Endothelial cell of umbilical vein (primary cell): ENCODE measurements around the gene CD99L2.

ENCODE experiments used
- EZH2 ChIP-seq: IDR thresholded peaks from 2 replicates; pipeline ENCODE4 v1.6.1; 2012; ENCODE audit warnings: borderline replicate concordance, low read depth, mild to moderate bottlenecking, moderate library complexity, low read length, inconsistent platforms; ENCODE audit not compliant: severe bottlenecking
- JUN ChIP-seq: IDR thresholded peaks from 2 replicates; pipeline ENCODE4 v1.6.1; 2011; ENCODE audit warnings: borderline replicate concordance, low read depth; ENCODE audit not compliant: insufficient read length, insufficient read depth
- POLR2A ChIP-seq: IDR thresholded peaks from 2 replicates; pipeline ENCODE4 v1.6.1; 2012; ENCODE audit warnings: low read depth, mild to moderate bottlenecking, control low read depth, low read length
- POLR2AphosphoS5 ChIP-seq: IDR thresholded peaks from 2 replicates; pipeline ENCODE4 v1.6.1; 2012; ENCODE audit warnings: low read depth, mild to moderate bottlenecking, control low read depth, low read length, moderate library complexity; ENCODE audit not compliant: insufficient read depth
- TF ChIP-seq, protein P1 (sequence below), 2 donors: IDR thresholded peaks; 1 replicate in 1 of 2; 2 replicates in 1 of 2; pipeline ENCODE4 v1.5.1; 2011; ENCODE audit warnings: low read length in 2 of 2, mild to moderate bottlenecking in 2 of 2, moderate library complexity in 2 of 2, control low read depth in 1 of 2, inconsistent platforms in 1 of 2, low read depth in 1 of 2; ENCODE audit not compliant: insufficient read depth in 1 of 2; ENCODE audit errors: extremely low read depth in 1 of 2

DNA sequence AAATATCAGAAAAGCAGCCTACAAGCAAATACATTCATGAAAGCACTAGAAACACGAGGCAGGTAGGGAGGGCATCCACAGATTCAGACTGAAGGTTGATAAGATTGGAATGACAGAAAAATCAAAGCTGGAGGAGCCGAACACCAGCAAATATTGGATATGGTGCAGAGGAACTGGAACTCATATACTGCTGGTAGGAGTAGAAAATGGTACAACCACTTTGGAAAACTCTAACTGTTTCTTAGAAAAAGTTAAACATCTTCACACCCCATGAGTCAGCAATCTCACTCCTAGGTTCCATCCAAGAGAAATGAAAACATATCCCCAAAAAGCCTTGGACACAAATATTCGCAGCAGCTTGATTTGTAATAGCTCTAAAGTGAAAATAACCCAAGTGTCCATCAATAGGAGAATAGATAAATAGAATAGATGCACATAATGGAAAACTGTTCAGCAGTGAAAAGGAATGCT, 27.1 kb downstream of the CD99L2 start:
- no peak for TF ChIP-seq JUN
- TF ChIP-seq, protein P1, sequence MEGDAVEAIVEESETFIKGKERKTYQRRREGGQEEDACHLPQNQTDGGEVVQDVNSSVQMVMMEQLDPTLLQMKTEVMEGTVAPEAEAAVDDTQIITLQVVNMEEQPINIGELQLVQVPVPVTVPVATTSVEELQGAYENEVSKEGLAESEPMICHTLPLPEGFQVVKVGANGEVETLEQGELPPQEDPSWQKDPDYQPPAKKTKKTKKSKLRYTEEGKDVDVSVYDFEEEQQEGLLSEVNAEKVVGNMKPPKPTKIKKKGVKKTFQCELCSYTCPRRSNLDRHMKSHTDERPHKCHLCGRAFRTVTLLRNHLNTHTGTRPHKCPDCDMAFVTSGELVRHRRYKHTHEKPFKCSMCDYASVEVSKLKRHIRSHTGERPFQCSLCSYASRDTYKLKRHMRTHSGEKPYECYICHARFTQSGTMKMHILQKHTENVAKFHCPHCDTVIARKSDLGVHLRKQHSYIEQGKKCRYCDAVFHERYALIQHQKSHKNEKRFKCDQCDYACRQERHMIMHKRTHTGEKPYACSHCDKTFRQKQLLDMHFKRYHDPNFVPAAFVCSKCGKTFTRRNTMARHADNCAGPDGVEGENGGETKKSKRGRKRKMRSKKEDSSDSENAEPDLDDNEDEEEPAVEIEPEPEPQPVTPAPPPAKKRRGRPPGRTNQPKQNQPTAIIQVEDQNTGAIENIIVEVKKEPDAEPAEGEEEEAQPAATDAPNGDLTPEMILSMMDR (IDR thresholded peaks at IDR 0.05; ENCODE audit: extremely low read depth in 1 of 2, insufficient read depth in 1 of 2, low read depth in 1 of 2, low read length in 2 of 2) = no peak
- TF ChIP-seq EZH2 = no peak
- TF ChIP-seq POLR2A = no peak
- no peak for TF ChIP-seq POLR2AphosphoS5
